LHCN-M2 (cell line): ENCODE measurements around the gene HSFY2. TPM values are rescaled to one million over a fixed set of nuclear protein-coding genes. Genes with fewer than 3 reads are reported as not detected.
"Not testable (repeated sequence)": the region's sequence is repeated elsewhere in the genome, so short reads cannot be mapped to it uniquely, and the experiment has no call there.

Experiments used
- DNase-seq: peaks from one replicate; pipeline ENCODE4 v3.0.0-alpha.2; 2012; ENCODE audit warnings: low read depth
- polyA plus RNA-seq: library from polyadenylated mRNA; unstranded; fragments of >200 nt; gene quantifications from one replicate; pipeline ENCODE4 v1.2.1, GENCODE V29; 2012; ENCODE audit warnings: missing spikeins
- total RNA-seq: library from RNA; depleted of rRNA; stranded (reverse); fragments of >200 nt; gene quantifications from 2 replicates; pipeline ENCODE4 v1.2.3, GENCODE V29; 2014; rRNA removed

The HSFY2 gene, protein sequence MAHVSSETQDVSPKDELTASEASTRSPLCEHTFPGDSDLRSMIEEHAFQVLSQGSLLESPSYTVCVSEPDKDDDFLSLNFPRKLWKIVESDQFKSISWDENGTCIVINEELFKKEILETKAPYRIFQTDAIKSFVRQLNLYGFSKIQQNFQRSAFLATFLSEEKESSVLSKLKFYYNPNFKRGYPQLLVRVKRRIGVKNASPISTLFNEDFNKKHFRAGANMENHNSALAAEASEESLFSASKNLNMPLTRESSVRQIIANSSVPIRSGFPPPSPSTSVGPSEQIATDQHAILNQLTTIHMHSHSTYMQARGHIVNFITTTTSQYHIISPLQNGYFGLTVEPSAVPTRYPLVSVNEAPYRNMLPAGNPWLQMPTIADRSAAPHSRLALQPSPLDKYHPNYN
- total RNA-seq: not detected in 2 replicates
- not detected for polyA plus RNA-seq

DNA sequence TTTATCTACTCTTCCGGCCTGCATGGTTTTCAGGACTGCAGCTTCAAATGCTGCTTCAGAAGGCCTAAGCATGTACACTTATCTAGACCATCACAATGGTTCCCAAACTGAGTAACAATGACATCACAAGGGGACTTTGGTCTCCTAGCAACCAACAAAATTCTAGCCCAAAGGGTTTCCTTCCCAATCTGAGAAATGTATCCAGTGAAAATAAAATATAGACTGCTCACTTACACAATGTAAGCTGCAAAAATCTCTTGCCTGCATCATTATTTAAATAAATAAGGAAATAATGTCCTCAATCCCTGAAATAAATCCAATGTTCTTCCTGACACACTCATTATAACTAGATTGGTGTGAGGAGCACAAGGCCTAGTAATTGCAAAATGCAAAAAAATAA lies at the start of gene HSFY2:
TSS of gene HSFY2 (minus strand) at position 101 of the 400 bp plus-strand sequence. CDS start 117 bp downstream, outside the sequence.
- not testable (repeated sequence) for DNase-seq

DNA sequence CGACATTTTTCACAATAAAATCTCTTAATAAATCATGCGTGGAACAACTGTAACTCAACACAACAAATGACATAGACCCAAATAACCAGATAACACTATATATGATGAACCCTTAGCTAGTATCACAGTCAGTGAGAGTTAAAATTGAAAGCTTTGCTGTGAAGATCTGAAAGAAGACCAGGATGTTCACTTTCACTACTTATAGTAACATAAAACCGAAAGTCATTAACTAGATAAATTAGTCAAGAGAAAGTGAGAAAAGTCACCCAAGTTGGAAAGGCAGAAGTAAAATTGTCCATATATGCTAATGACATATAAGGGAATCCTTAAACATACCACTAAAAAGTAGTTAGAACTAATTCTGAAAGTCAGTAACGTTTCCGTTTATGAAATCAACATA lies 42.2 kb upstream of the HSFY2 start:
- not testable (repeated sequence) for DNase-seq

DNA sequence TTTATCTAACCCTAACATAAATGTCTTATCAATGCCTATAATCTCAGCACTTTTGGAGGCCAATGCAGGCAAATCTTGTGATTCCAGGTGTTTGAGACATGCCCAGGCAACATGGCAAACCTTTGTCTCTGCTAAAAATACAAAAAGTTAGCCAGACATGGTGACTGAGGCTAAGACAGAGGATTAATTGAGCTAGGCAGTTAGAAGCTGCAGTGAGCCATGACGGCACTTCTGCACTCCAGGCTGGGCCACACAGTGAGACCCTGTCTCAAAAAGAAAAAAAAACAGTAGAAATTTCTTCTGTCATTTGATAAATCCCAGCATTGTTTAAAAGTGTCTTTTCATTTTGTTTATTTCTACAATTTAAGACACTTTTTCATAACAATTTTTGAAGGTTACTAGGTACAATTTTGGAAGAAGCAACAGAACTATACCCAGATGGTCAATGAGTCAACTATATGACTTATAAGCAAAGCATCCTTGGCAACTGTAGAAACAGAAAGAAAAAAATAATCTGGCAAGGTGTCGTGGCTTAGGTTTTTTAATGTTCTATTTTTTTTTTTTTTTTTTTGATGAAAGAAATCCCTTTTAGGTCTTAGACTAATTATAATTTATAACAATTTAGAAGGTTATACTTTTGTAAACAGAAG lies 15.3 kb upstream of the HSFY2 start:
- DNase-seq: not testable (repeated sequence)

DNA sequence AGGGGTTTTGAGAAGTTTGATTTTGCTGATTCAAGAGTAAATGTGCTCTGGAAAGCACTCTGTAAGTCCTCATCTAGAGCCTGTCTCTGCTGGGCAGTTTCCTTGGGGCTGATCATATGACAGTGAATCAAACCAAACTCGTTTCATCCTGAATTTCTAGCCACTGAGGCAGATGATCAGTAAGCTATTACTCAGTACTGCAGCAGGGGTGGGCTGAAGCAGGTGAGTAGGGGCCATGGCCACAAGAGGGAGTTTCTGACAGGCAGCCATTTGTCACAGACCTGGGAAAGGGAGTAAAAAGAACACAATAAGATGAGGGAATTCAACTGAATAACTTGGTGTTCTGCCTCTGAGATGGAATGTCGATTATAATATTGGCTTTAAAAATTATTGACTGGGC lies 19.5 kb downstream of the HSFY2 start:
- DNase-seq: not testable (repeated sequence)

DNA sequence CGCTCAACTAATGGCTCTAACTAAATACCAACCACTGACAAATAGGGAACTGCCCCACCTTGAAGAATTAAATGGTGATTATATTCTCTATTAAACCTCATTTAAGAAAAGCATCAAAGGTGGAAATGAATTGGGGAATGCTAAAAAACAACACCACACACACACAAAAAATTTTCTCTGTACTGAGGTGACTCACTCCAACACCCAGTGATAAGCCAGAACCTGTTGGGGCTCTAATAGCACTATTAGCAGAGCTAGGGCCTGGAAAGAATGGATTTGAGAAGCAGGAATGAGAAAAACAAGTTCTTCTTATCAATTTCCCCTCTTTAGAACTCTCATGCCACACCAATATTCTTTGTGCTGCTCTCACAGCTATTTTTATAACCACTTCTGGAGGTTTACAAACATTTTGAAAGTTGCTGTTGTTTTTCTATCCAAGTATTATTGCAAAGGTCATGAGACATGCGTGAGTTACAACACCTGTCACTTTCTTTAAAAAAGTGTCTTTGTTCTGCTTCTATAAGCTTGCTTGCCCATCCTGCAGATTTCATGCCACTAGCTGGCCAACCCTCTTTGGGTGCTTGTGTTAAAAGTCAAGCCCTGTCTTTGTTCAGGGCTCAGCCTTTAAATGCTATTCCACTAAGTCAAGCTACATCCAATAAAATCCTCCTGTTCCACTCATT lies 20.3 kb downstream of the HSFY2 start:
- DNase-seq: not testable (repeated sequence)

DNA sequence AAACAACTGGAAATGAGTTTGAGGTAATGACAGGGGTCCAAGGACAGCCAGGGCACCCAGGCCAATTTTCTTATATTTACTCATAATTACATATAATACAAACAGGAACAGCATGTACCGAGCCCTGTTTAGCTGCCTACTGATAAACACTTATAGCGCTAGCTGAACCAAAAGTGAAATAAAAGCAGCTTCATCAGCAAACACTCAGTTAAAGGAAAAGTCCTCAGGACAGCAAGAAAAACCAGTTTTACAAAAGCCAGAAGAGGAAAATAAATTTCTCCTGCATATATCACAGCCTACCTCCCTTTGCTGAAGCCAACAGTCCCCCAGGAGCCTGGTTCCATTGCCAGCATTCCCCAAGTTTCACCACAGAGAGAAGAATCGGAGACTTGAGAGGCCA lies 49.8 kb downstream of the HSFY2 start:
- not testable (repeated sequence) for DNase-seq

Other genes starting within 250 kb of the HSFY2 start
- gene HSFY1, start 227.0 kb downstream of the HSFY2 start, total RNA-seq: not detected in 2 replicates